GM19193 (cell line): Measurements from ENCODE around the gene PIGC.

Experiments used
- POLR2A ChIP-seq: IDR thresholded peaks from 4 replicates; pipeline ENCODE4 v1.6.1; 2011; ENCODE audit not compliant: insufficient read depth, insufficient read length; ENCODE audit errors: extremely low read depth

Gene PIGC

DNA sequence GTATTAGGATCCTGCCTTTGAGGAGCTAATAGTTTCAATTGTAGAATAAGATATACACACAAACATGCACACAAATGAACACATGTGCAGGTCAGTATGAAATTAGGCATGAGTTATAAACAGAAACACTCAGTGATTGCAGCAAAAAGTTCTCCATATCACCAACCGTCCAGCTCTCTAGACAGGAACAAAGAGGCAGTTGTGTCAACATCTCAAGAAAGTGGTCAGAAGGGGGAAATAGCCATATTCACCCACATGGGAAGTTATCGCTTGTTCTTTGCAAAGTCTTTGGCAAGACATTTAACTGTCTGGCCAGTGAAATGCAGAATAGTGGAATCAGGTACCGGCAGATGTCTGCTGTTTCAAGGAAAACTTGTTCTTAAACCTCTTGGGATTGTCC, 29.4 kb upstream of the PIGC start:
- no peak for TF ChIP-seq POLR2A

DNA sequence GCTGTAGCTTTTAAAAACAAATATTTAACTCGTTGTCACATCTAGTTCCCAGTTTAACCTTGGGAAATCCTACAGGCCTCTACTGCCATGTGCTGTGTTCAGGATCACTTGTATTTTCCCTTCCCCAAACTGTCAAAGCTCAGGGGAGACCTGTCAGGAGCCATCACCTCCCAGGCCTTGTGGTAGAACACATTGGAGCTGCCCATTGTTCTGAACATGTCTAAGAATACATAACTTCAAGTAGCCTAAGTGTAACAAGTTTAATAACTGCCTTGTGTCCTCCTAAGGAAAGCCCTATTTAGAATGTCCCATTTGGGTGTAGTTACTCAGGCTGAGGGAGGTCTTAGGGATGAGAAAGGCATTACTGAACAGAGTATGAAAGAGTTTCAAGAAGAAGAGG, 28.6 kb upstream of the PIGC start:
- no peak for TF ChIP-seq POLR2A

DNA sequence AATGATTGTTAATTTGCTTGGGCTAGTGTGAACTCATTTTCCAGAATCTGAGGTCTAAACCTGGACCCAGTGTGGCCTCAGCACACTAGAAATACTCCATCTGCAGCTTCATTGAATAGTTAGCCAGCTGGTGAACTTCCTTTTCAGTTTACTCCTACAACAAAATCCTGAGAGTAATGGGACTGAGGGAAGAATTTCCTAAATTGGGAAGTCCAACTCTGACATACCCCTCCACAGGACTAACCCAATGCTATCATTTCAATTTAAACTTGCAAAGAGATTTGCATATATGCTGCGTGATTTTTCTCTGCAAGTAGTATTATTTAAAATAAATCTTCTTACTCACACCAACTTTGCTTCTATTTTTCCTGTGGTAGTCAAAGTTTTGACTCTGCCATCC, 27.8 kb upstream of the PIGC start:
- TF ChIP-seq POLR2A: no peak

DNA sequence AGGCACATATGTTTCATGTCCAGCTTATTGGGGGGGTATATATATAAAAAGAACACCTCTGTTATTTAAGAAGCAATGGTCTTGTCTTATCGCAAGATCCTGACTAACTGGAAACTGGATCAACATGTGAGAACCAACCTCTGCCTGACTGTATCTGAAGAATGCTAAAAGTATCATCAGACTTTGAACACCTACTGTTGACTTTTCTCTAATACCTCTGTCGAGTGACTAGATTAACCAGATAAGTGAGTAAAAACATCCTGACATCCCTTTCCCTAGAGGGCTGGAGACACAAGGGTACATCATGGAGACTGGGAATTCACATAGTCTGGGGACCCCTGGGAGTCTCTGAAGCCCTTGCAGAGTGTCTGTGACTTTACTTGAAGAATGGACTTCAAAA, 26.3 kb upstream of the PIGC start:
- no peak for TF ChIP-seq POLR2A

DNA sequence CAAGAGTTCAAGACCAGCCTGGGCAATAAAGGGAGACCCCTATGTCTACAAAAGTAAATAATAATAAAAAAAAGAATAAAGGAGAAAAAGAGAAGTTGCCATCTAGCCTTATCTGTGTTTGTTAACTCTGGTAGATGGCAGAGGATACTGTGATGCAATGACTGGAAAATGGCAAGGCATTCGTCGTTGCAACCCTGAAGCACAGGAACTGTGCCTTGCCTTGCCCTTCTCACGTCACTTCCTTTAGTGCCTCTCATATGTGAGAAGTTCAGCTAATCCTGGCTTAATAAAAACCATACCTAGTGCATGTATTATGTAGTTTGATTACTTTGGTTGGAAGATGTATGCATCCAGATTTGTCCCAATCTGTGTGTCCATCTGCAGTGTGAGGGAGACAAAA, 25.8 kb upstream of the PIGC start:
- TF ChIP-seq POLR2A: no peak

DNA sequence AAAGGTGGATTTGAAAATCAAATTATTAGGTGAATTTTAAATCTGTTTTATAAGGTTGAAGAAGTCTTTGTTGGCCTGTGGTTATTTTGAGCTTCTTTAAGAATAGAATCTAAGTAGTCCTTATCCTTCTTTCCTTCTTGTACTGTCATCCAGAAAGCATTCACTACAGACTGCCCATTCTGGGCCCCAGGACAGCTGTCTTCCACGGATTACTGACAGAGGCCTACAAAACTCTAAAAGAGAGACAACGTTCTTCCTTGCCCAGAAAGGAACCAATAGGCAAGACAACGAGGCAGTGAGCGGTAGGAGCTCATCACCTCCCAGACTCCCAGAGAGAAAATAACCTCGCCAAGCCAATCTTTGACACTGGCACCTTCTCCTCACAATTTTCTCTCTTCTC, 24.4 kb upstream of the PIGC start:
- TF ChIP-seq POLR2A: no peak

DNA sequence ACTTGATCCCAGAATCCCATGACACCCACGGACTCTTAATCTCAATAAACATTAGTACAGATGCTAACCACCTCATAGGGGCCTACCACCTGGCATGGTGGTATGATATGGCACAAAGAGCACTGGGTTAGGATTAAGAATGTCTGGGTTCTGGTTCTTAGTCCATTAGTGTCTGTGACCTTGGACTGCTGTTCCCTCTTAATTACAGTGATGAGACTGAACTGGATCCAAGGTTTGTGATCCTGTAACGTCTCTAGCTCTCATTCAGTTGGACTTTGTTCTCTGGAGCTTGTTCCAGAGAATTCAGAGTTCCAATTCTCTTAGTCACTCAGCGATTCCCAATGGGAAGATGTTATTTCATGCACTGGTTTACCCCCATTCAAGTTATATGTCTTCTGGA, 23.6 kb upstream of the PIGC start:
- TF ChIP-seq POLR2A: no peak

DNA sequence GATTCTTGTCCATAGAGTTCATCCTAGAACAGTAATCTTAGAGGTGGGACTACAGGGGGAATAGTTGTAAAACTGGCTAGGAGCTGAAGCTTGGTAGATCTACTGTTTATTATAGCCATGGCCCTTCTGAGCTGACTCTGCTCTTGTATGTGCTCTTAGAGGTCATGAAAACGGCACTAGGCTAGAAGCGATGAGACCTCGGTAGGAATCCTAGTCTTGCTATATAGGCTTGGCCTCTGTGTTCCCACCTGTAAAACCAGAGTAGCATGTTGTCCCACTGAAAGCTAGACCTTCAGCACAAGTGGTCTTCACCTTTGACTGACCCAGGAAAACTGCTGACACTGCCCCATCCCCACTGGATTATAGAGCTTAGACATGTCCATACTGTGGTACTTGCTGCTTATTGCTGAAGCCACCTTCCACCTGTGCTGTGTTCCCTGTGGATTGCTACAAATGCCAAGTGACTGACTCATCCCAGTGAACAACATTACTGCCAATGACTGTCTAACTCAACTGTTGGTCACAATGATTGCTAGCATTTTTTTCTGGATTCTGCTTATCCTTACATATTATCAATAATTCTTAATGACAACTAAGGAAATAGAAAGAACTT, 23.0 kb upstream of the PIGC start:
- TF ChIP-seq POLR2A: no peak

DNA sequence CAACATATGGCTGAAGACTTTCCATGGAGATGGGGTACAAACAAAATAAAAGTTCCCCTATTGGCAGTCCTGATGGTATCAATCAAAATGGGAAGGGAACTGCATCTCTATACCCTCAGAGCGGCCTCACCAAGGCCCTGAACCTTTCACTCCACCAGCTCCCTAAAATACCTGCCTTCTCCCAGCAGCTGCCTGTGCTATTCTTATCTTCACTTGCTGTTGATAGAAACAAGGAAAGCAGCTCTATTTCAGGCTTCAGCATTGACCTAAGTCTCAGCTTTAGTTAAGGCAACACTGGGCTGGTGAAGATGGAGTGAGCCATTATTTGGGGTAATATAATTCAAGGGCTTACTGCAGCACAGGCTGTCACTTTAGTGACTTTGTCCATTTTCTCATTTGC, 21.7 kb upstream of the PIGC start:
- no peak for TF ChIP-seq POLR2A

DNA sequence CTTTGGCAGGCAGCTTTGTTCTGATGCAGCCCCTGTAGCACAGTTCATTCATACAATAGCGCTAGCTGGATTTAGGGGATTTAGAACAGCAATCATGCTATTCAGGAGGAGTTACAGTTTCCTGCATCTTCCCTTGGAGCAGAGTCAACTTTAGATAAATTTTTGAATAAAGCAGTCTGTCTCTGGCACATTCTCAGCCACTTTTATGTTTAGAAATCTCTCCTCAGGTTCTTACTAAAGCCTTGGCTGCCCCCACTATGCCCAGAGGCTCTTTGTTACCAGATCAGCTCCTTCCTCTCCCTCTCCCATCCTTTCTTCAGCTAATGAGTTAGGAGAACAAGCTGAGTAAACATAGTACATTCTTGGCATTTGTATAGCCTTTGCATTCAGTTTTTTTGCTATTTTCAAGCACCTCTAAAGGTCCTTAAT, 17.0 kb upstream of the PIGC start:
- TF ChIP-seq POLR2A: no peak

DNA sequence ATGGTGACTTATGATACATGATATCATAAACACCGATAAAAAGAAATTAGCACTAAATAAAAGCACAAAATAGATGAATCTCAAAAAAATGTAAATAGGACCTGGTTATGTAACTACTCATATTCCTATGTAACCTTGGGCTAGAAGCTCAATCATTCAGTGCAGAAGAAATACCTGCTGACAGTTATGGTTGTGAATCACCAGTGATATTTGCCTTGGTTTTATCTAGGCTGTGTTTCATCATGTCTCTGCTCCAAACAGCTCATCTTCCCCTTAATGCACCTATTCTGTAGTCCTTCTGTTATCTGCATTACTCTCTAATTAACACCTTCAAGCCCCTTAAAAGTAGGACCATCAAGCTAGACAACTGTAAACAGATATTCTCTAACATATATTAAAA, 16.3 kb upstream of the PIGC start:
- TF ChIP-seq POLR2A: no peak

DNA sequence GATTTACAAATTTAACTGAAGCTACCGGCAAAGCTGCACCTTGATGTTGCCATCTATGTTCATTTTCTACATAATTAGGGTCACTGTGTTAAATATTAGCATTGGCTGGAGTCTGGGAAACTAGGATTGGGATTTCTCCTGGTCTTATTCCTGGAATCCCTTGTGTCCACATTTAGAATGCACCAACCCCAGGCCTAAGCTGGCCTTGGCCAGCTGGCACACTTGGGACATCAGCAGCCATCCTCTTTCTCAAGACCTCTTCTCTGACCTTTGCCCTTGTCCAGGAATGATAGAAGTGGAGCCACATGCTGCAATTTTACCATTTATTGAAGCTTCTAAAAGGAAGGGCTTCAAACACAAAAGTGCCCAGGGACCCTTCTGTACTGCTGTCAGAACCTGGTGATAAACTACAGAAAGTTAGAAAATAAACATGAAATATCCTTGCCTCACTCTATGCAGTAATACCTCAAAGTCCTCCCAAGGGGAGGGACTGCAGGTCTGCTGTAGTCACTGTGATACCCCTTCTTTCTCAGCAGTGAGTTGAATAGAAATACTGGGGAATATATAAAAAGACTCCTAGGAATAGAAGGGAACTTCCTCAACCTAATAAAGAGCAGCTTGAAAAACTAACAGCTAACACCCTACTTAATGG, 13.7 kb upstream of the PIGC start:
- TF ChIP-seq POLR2A: no peak

DNA sequence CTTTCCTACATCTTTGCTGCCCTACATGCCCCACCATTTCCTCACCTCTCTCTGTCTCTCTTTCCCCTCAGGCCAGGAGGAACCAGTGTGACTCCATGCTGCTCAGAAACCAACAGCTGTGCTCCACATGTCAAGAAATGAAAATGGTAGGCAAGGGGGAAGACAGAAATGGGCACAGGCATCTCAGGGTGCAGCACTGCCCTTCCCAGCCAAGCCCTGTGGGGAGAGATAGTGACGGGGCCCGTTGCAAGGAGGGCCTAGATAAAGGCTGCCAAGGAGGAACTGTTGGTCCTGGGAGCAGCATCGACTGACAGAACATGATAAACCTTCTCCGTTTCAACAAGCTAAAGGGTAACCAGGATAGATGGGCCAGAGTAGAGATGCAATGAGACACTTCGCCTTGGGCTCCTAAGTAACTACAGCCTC, 12.5 kb upstream of the PIGC start:
- no peak for TF ChIP-seq POLR2A

DNA sequence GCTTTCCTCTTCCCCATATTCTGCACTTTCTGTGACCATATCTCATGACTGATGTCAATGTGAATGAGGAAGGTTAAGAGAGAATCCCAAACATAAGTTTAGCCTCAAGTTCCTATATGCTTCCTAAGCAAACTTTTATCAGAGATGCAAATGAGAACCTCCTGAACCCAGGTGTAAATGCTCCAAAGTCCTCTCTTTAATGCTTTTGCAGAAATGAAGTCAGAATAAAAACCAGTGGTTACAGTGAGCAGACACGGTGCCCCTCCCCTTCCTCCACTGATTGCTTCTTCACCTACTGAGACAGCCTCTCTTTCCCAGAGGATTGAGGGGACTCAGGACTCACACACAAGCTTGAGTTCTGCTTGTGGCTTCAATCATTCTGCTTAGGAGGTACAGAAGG, 11.6 kb upstream of the PIGC start:
- TF ChIP-seq POLR2A: no peak

DNA sequence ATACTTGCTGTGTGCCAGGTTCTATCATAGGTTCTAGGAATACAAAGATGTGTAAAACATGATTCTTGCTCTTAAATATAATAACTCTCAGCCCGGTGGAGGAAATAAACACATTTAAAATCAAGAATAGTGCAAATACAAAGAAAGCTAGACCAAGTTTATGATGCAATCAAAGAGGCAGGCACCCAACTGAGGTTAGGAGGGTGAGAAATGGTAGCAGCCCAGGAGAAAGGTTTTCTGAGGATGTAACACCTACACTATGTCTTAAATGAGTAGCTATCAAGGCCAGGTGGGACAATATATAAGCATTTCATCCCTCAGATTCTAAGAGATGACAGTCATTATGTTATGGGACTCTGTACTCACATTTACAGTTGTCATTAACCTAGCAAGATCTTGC, 9.7 kb upstream of the PIGC start:
- TF ChIP-seq POLR2A: no peak

DNA sequence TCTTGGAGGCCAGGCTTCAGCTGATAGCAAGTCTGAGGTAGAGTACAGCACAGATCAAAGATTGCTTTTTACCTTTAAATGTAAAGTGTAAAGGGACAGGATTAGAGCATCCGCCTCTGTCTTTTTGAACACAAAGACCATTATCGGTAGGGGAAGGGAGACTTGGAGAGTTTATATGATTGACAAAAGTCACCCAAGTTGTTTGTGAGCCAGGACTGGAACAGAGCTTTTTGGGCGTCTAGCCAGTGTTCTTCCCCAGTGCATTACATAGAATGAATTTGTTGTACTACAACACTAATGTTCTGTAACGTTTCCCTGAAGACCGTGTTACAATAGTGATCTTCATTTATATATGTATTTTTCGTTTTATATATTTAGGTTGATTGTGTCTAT, 9.3 kb upstream of the PIGC start:
- no peak for TF ChIP-seq POLR2A
